ENCODE data around the gene DOCK3.
"Not testable (repeated sequence)": the region's sequence is repeated elsewhere in the genome, so short reads cannot be mapped to it uniquely, and the experiment has no call there.

DNA sequence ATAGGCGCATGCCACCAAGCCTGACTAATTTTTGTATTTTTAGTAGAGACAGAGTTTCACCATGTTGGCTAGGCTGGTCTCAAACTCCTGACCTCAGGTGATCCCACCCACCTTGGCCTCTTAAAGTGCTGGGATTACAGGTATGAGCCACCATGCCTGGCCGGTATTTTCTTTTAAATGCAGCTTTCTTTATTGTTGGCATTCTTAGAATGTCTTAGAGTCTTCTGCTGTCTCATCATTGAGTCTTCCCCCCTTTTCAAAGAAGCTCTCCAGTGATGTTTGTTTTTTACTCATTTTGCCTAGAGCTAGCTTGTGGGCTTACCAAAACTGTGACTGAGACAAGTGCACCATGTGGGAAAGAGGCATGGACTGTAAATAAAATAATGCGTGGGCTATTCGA is 13.9 kb downstream of the DOCK3 start:
- TF ChIP-seq, protein P1, sequence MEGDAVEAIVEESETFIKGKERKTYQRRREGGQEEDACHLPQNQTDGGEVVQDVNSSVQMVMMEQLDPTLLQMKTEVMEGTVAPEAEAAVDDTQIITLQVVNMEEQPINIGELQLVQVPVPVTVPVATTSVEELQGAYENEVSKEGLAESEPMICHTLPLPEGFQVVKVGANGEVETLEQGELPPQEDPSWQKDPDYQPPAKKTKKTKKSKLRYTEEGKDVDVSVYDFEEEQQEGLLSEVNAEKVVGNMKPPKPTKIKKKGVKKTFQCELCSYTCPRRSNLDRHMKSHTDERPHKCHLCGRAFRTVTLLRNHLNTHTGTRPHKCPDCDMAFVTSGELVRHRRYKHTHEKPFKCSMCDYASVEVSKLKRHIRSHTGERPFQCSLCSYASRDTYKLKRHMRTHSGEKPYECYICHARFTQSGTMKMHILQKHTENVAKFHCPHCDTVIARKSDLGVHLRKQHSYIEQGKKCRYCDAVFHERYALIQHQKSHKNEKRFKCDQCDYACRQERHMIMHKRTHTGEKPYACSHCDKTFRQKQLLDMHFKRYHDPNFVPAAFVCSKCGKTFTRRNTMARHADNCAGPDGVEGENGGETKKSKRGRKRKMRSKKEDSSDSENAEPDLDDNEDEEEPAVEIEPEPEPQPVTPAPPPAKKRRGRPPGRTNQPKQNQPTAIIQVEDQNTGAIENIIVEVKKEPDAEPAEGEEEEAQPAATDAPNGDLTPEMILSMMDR (IDR thresholded peaks at IDR 0.05; ENCODE audit: insufficient read depth, low read length), result not testable (repeated sequence)
- not testable (repeated sequence) for TF ChIP-seq POLR2AphosphoS5 (IDR thresholded peaks at IDR 0.05; ENCODE audit: low read depth)
- TF ChIP-seq, protein P2, sequence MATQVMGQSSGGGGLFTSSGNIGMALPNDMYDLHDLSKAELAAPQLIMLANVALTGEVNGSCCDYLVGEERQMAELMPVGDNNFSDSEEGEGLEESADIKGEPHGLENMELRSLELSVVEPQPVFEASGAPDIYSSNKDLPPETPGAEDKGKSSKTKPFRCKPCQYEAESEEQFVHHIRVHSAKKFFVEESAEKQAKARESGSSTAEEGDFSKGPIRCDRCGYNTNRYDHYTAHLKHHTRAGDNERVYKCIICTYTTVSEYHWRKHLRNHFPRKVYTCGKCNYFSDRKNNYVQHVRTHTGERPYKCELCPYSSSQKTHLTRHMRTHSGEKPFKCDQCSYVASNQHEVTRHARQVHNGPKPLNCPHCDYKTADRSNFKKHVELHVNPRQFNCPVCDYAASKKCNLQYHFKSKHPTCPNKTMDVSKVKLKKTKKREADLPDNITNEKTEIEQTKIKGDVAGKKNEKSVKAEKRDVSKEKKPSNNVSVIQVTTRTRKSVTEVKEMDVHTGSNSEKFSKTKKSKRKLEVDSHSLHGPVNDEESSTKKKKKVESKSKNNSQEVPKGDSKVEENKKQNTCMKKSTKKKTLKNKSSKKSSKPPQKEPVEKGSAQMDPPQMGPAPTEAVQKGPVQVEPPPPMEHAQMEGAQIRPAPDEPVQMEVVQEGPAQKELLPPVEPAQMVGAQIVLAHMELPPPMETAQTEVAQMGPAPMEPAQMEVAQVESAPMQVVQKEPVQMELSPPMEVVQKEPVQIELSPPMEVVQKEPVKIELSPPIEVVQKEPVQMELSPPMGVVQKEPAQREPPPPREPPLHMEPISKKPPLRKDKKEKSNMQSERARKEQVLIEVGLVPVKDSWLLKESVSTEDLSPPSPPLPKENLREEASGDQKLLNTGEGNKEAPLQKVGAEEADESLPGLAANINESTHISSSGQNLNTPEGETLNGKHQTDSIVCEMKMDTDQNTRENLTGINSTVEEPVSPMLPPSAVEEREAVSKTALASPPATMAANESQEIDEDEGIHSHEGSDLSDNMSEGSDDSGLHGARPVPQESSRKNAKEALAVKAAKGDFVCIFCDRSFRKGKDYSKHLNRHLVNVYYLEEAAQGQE (IDR thresholded peaks at IDR 0.05; ENCODE audit: insufficient replicate concordance, low read depth), result not testable (repeated sequence)

Data from HL-60 (cell line).